Esophagus muscularis mucosa (tissue), 4 donors: Measurements from ENCODE around the gene CACNG1. TPM values are rescaled to one million over a fixed set of nuclear protein-coding genes. Genes with fewer than 3 reads are reported as not detected.

Source experiments
- DNase-seq: peaks from one replicate; pipeline ENCODE4 v3.0.0-alpha.2; 2017; ENCODE audit errors: extremely low spot score
- H3K27ac ChIP-seq, 4 donors: fragments of 200-600 bp; sonication (generic); replicated peaks in 1 of 4; 1 replicate in 3 of 4; 2 replicates in 1 of 4; pipeline ENCODE4 v1.5.1; 2016 to 2019; ENCODE audit warnings: mild to moderate bottlenecking in 1 of 4
- H3K27me3 ChIP-seq, 4 donors: fragments of 200-600 bp; sonication (generic); one replicate each; pipeline versions ENCODE4 v1.5.1 to v1.6.0; 2016 to 2019
- H3K36me3 ChIP-seq, 4 donors: fragments of 200-600 bp; sonication (generic); one replicate each; pipeline ENCODE4 v1.5.1; 2016 to 2019
- H3K4me1 ChIP-seq, 4 donors: fragments of 200-600 bp; sonication (generic); one replicate each; pipeline ENCODE4 v1.5.1; 2016 to 2019
- H3K4me3 ChIP-seq, 4 donors: fragments of 200-600 bp; sonication (generic); 1 replicate in 2 of 4; 2 replicates in 2 of 4; pipeline ENCODE4 v1.5.1; 2016 to 2019; ENCODE audit warnings: mild to moderate bottlenecking in 4 of 4, moderate library complexity in 1 of 4
- H3K9me3 ChIP-seq, 4 donors: fragments of 200-600 bp; sonication (generic); 1 replicate in 3 of 4; 2 replicates in 1 of 4; pipeline ENCODE4 v1.5.1; 2016 to 2019
- EP300 ChIP-seq: sonication (generic); formaldehyde crosslinking; IDR thresholded peaks from one replicate; pipeline ENCODE4 v1.6.1; 2017; ENCODE audit warnings: antibody characterized with exemption
- POLR2A ChIP-seq: fragments of 450-650 bp; IDR thresholded peaks from one replicate; pipeline ENCODE4 v1.6.1; 2017; ENCODE audit warnings: antibody characterized with exemption, moderate library complexity, mild to moderate bottlenecking, low read depth
- POLR2AphosphoS5 ChIP-seq, 2 donors: sonication (generic); formaldehyde crosslinking; IDR thresholded peaks; one replicate each; pipeline ENCODE4 v1.6.1; 2017; ENCODE audit warnings: antibody characterized with exemption in 2 of 2
- WGBS: methylation state at CpG from one replicate; pipeline ENCODE4 v1.1.5; 2018; 5-methylcytosine and 5-hydroxymethylcytosine counted together
- intact Hi-C: fragments of 100-400 bp; cut with DNase I; formaldehyde crosslinking; loops from one replicate; pipeline ENCODE4 v1.15.1; 2023
- total RNA-seq, 4 donors: library from RNA; depleted of rRNA; stranded (reverse); fragments of >200 nt; gene quantifications; one replicate each; pipeline versions ENCODE4 v1.1.0 to v1.2.1, GENCODE V29; 2016
- TF ChIP-seq, protein P1 (sequence below), 3 experiments: fragments of 200-600 bp in 2 of 3; fragments of 450-650 bp in 1 of 3; sonication (generic) in 2 of 3; IDR thresholded peaks; one replicate each; pipeline ENCODE4 v1.5.1; 2017 to 2019; ENCODE audit warnings: antibody characterized with exemption in 3 of 3, mild to moderate bottlenecking in 2 of 3, moderate library complexity in 1 of 3

CACNG1 gene, protein sequence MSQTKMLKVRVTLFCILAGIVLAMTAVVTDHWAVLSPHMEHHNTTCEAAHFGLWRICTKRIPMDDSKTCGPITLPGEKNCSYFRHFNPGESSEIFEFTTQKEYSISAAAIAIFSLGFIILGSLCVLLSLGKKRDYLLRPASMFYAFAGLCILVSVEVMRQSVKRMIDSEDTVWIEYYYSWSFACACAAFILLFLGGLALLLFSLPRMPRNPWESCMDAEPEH
- not detected for total RNA-seq

DNA sequence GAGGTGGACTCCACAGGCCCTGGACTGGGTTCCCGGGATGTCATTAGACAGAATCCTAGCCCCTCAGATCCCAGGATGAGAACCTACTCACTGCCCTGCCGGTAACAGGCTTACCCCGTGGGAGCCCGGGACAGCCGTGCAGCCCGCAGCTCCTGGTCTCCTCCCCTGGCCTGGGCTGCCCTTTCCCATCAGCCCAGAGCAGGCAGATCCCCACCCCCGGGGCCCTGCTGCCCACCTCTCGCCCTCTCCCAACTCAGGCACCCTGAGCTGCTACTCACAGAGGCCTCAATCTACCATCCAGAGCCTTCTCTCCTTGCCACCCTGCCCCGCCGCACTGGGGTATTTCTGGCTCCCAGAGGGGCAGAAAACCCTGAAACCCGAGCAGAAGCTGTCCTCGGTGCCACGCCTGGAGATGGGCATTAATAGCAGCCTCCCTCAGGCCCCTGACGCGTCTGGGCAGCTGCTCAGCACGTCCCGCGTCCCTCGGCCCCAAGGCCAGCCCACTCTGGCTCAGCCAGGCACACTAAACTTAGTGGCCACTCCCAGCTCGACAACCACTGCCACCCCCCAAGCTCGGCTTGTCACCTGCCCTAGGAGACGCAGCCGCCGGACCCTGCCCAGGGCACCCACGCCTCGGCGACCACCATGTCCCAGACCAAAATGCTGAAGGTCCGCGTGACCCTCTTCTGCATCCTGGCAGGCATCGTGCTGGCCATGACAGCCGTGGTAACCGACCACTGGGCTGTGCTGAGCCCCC lies at the start of gene CACNG1:
TSS of gene CACNG1 (plus strand) at position 539 of the 757 bp plus-strand sequence. CDS start at position 646, 107 bp downstream.
- TF ChIP-seq, protein P1, sequence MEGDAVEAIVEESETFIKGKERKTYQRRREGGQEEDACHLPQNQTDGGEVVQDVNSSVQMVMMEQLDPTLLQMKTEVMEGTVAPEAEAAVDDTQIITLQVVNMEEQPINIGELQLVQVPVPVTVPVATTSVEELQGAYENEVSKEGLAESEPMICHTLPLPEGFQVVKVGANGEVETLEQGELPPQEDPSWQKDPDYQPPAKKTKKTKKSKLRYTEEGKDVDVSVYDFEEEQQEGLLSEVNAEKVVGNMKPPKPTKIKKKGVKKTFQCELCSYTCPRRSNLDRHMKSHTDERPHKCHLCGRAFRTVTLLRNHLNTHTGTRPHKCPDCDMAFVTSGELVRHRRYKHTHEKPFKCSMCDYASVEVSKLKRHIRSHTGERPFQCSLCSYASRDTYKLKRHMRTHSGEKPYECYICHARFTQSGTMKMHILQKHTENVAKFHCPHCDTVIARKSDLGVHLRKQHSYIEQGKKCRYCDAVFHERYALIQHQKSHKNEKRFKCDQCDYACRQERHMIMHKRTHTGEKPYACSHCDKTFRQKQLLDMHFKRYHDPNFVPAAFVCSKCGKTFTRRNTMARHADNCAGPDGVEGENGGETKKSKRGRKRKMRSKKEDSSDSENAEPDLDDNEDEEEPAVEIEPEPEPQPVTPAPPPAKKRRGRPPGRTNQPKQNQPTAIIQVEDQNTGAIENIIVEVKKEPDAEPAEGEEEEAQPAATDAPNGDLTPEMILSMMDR (IDR thresholded peaks at IDR 0.05), result no peak
- TF ChIP-seq EP300 (no peak), POLR2AphosphoS5 (IDR thresholded peaks at IDR 0.05) (no peak), POLR2A (no peak)
- intact Hi-C loops, result no loop called here
- peaks cover 0 to 3% (median 0%) of the 10 kb centered on the region in 4 donors for H3K27me3 ChIP-seq
- no peak for DNase-seq
- H3K9me3 ChIP-seq, result peaks cover 0 to 16% (median 12%) of the 10 kb centered on the region in 4 donors
- H3K27ac ChIP-seq, result no peak within 1 kb of the TSS
- no peaks in the 10 kb centered on the region for H3K36me3 ChIP-seq
- H3K4me3 ChIP-seq, result no peak within 1 kb of the TSS
- 90% methylated on average over 26 of the region's 32 CpGs for WGBS
- H3K4me1 ChIP-seq, result peaks cover 0 to 3% (median 0%) of the 10 kb centered on the region in 4 donors

DNA sequence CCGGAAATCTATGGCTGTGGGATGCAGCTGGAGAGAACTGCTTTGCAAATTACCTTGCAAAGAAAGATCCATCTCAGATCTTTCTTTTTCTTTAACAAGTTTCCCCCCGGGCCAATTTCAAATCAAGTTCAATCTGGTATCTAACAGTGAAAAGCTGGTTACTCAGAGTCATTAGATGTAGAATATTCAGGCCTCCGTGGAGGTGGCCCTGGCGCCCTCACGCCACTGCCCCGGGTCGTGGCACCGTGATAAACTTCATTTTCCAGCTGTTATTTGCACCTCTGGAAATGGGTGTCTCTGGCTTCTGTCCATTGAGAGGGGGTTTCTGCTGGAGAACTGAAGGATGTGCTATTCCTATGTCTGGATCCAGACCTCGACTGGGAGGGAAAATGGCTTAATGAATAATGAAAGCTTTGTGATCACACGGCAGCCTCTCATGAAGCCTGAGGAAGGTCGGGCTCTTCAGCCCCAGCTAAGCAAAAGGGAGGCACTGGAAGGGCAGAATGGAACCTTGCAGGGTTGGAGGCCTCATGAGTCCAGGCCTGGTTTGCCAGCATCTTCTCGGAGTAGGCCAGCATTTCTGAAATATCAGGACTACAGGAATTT lies 49.3 kb upstream of the CACNG1 start:
- H3K4me3 ChIP-seq, result no peak overlapping the region
- 76% methylated on average over 8 of the region's 12 CpGs for WGBS
- no peaks in the 10 kb centered on the region for H3K36me3 ChIP-seq
- no peaks in the 10 kb centered on the region for H3K27me3 ChIP-seq
- no peaks in the 10 kb centered on the region for H3K9me3 ChIP-seq
- intact Hi-C loops, result no loop called here
- H3K27ac ChIP-seq, result no peak overlapping the region
- DNase-seq, result no peak
- no peak for TF ChIP-seq EP300
- no peaks in the 10 kb centered on the region for H3K4me1 ChIP-seq

DNA sequence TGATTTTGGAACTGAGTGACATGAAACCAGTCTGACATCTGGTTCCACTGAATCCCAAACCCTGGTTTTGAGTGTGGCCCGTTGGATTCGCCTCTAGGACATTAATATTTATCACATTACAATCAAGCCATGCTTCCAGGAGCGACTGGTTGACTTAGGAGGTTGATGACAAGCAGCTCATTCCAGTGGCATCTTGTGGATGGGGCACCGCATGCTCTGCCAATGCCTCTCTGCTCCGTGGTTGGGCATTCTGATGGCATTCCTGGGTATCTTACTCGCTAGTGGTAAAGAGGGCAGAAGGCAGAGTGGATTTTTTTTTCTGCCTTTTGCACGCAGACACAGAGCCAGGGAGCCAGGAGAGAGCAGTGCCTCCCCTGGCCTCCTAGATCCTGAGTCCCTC lies 48.4 kb upstream of the CACNG1 start:
- Histone ChIP-seq H3K4me1 (no peaks in the 10 kb centered on the region), H3K4me3 (no peak overlapping the region), H3K27ac (no peak overlapping the region), H3K27me3 (no peaks in the 10 kb centered on the region), H3K36me3 (no peaks in the 10 kb centered on the region), H3K9me3 (no peaks in the 10 kb centered on the region)
- no peak for DNase-seq
- intact Hi-C loops, result no loop called here
- TF ChIP-seq, protein P1 (IDR thresholded peaks at IDR 0.05), result no peak
- no peak for TF ChIP-seq POLR2AphosphoS5 (IDR thresholded peaks at IDR 0.05)
- TF ChIP-seq POLR2A, result no peak
- no peak for TF ChIP-seq EP300
- 90% methylated on average over 7 of the region's 7 CpGs for WGBS

DNA sequence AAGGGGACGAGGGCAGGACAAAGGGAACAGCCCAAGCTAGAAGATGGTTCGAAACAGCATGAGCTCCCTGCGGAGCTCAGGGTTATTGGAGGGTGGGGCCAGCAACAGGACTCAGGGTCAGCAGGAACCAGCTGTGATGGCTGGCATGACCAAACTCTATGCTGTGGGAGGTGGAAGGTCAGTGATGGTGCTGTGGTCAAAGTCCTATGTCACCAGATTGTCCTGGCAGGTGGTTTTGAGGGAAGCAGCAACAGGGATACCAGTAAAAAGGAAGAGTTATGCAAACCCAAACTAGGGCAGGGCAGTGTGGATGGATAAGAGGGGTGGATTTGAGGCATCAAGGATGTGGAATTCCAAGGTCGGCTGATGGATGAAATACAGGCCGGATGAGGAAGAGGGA lies 47.4 kb upstream of the CACNG1 start:
- H3K27ac ChIP-seq, result no peak overlapping the region
- no peak for TF ChIP-seq POLR2A
- TF ChIP-seq POLR2AphosphoS5 (IDR thresholded peaks at IDR 0.05), result no peak
- no peak for TF ChIP-seq EP300
- TF ChIP-seq, protein P1 (IDR thresholded peaks at IDR 0.05), result no peak
- no peaks in the 10 kb centered on the region for H3K36me3 ChIP-seq
- intact Hi-C loops, result no loop called here
- no peak overlapping the region for H3K4me3 ChIP-seq
- DNase-seq, result no peak
- no peaks in the 10 kb centered on the region for H3K4me1 ChIP-seq
- WGBS, result 96% methylated on average over 5 of the region's 5 CpGs
- no peaks in the 10 kb centered on the region for H3K27me3 ChIP-seq
- H3K9me3 ChIP-seq, result no peaks in the 10 kb centered on the region

DNA sequence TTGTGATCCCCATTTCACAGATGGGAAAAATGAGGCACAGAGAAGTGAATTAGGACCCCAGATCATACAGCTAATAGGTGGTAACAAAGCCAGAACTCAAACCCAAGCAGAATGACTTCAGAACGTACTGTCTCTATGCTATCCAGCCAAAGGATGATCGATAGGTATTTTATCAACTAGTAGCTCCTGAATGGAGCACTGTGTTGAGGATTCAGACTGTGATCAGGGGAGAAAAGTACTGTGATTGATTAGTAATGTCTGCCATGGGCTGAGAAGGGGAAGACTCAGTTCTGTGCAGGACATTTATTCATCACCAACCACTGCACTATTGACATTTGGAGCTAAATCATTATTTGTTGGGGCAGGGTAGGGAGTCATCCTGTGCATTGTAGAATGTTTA lies 41.1 kb upstream of the CACNG1 start:
- H3K27ac ChIP-seq, result no peak overlapping the region
- no peaks in the 10 kb centered on the region for H3K27me3 ChIP-seq
- H3K9me3 ChIP-seq, result peaks cover 0 to 5% (median 0%) of the 10 kb centered on the region in 4 donors
- WGBS, result 91% methylated on average over 2 of the region's 2 CpGs
- H3K4me1 ChIP-seq, result no peaks in the 10 kb centered on the region
- TF ChIP-seq, protein P1 (IDR thresholded peaks at IDR 0.05), result no peak
- TF ChIP-seq POLR2A, result no peak
- no peak for TF ChIP-seq EP300
- intact Hi-C loops, result no loop called here
- no peaks in the 10 kb centered on the region for H3K36me3 ChIP-seq
- DNase-seq, result no peak
- H3K4me3 ChIP-seq, result no peak overlapping the region
